GM21447 (cell line): Measurements from ENCODE around the gene DNAH14.

Experiments used
- ATAC-seq: cut with Tn5 transposase; IDR thresholded peaks from one replicate; pipeline ENCODE4 v1.9.1; 2021; ENCODE audit not compliant: unreplicated experiment

The DNAH14 gene

GRCh38 chr1:225424562-225425200 lies 495.2 kb downstream of the DNAH14 start:
- no peak for ATAC-seq

DNA sequence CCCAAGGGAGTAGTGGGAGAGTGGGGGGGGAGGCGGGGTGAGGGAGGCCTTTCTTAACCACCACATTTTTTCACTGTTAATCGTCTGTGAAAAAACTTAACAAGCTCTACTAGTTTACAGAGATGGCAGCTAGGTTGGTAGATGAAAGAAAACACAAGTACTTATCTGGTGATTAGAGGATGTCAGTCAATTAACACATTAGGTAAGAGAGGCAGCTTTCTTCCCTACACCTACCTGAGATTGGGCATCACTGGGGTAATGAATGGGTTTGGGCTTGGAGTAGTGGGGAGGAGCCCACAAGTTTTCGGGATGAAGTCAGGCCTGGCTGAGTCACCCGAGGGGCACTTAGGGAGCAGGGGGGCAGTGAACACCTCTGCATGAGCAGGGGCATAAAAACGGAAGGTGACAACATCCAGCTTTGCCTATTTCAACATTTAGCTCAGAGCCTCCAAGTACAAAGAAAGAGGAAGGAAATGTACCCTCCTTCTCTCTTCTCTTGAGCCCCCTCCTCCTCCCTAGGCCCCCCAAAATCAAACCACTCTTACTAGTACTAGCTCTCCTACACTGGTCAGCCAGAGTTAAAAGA lies 495.8 kb downstream of the DNAH14 start:
- ATAC-seq: no peak

DNA sequence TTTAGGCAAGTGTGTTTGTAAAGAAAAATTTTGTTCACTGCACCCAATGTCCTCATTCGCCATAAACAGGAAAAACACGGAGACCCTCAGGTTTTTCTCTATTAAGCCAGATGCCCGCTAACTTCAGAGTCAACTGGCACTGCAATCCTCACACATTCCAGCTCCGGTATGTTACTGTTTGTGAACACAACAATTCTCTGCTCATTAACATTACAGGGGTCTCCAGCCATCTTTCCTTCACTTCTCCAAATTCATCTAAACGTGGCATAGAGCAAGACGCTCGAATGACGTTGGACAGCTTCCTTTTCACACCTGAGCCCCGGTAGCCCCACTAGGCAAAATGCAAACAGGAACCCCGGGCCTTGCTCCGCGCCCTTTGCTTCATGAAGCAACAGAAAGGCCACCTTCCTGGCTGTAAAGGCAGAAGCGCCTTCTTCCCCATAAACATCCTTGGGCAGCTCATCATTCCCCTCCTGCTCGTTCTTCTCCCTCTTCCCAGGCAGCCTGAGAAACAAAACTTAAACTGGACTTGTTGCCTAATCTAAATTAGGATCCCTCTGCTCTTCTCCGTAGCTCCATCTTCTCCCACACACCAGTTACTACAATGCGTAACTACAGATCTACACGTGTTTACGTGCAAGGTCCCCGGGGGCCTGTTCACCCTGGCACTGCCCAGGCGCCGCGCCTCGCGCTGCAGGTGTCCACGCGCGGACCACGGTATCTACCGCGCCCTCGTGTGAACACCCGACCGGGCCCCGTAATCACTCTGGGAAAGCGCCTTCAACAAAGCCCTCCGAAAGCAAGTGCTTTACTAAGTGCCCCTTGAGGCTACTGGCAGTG lies 497.1 kb downstream of the DNAH14 start:
- no peak for ATAC-seq

GRCh38 chr1:225427235-225428067 lies 498.0 kb downstream of the DNAH14 start, which contains the start of gene LBR:
TSS of gene LBR (minus strand) at chr1:225428038. CDS start at chr1:225424075, 3,963 bp downstream.
- ATAC-seq: peak; percentile 24

DNA sequence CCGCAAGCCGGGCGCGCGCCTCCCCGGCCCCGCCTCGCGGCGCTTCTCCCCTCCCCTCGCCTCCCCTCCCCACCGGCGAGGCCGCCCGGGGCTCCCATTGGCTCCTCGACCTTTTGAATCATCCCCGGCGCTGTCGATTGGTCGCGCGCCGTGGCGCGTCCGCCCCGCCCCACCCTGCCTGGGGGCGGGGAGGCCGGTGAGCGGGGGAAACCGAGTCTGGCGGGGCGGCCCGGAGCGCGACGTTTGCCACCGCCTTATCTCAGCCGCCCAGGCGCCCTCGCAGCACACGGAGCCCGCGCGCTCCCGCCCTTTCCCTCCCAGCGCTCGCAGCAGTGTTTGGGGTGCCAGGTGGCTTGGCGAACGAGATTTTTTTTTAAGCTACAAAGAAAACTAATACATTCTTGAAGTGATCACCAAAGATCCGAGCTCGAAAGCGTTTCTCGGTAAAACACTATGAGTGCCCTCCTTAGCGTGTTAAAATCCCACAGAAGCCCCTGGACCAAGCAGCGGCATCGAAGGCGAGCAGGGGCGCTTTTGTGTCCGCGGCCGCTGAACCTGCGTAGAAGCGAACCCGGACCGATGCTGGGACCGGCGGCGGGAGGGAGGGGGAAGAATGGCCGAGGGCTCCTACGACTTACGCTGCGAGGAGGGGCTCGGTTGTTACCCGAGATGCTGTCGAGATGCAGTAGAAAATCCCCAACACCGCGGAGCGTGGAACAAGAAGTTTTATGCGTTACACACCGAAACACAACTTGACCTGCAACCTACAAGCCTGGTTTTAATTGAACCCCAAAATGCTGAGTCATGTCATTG lies 498.8 kb downstream of the DNAH14 start:
- ATAC-seq: peak; percentile 88

DNA sequence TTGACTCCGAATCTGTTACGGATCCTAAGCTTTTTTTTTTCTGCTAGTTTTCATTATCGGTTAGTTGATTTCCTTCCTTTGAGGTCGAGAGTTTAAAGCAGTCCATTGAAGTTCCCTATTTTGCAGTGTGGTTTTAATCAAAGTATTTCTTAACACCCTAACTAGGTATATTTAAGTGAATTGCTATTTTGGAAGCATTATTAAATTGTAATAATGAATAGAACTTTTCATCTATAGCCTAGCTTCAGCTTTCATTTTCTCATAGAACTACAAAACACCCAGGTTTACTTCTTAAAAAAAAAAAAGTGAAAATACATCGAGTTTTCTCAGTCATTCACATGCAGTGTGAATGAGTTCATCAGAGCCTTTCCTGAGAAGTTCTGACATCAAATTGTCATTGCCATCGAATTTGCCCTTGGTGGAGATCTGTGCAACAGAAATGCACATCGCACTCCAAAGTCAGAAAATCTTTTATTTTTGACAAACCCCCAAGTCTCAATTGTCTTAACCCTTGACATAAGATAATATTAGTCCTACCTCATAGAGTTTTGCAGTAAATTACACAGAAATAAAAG lies 499.5 kb downstream of the DNAH14 start:
- ATAC-seq: no peak

GRCh38 chr1:225430301-225430700 lies 500.8 kb downstream of the DNAH14 start:
- no peak for ATAC-seq

DNA sequence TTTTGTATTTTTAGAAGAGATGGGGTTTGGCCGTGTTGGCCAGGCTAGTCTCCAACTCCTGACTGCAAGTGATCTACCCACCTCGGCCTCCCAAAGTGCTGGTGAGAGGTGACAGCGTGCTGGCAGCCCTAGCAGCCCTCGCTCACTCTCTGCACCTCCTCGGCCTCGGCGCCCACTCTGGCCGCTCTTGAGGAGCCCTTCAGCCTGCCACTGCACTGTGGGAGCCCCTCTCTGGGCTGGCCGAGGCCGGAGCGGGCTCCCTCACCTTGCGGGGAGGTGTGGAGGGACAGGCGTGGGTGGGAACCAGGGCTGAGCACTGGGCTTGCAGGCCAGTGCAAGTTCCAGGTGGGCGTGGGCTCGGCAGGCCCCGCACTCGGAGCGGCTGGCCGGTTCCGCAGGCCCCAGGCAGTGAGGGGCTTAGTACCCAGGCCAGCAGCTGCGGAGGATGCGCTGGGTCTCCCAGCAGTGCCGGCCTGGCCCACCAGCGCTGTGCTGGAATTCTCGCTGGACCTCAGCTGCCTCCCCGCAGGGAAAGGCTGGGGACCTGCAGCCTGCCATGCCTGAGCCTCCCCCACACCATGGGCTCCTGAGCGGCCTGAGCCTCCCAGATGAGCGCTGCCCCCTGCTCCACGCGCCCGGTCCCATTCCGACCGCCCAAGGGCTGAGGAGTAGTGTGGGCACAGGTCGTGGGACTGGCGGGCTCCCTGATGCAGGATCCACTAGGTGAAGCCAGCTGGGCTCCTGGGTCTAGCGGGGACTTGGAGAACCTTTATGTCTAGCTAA lies 501.8 kb downstream of the DNAH14 start:
- no peak for ATAC-seq

DNA sequence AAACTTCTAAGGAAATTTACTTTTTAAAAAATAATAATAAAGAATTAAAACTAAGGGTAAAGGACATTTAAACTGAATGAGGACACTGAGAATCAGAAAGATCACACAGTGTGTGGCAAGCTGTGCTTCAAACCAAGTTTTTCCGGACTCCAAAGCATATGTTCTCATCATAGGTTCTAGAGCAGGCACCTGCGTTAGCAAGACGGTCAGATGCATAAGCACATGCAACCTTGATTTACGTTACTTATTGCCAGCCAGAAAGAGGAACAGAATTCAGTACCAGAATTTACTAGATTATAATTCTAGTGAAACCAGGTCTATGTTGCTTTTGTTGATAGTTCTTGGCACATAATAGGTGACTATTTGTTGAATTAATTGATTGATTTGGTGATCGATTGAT lies 504.6 kb downstream of the DNAH14 start:
- ATAC-seq: no peak

GRCh38 chr1:225435076-225435475 lies 505.6 kb downstream of the DNAH14 start:
- no peak for ATAC-seq

GRCh38 chr1:225435487-225435886 lies 506.0 kb downstream of the DNAH14 start:
- ATAC-seq: peak; percentile 26

DNA sequence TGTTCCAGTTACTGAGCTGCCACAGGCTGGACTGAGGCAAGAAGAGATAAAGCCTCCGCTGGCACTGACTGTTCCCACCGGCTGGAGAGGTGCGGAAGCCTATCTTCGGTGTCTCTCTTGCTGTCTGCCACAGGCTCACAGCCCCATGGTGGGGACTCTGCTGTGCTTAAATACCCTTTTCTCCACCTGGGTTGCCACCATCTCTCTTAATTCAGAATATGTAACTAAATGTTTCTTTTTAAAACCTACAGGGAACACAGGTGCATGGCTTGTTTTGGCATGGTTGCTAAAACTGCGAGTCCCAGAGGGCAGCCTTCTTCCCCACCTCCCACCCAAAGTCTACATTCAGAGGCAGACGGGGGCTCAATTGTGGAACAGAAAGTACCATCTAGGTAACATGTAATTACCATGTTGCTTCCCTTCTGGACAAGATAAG lies 506.5 kb downstream of the DNAH14 start:
- peak; percentile 69 for ATAC-seq

DNA sequence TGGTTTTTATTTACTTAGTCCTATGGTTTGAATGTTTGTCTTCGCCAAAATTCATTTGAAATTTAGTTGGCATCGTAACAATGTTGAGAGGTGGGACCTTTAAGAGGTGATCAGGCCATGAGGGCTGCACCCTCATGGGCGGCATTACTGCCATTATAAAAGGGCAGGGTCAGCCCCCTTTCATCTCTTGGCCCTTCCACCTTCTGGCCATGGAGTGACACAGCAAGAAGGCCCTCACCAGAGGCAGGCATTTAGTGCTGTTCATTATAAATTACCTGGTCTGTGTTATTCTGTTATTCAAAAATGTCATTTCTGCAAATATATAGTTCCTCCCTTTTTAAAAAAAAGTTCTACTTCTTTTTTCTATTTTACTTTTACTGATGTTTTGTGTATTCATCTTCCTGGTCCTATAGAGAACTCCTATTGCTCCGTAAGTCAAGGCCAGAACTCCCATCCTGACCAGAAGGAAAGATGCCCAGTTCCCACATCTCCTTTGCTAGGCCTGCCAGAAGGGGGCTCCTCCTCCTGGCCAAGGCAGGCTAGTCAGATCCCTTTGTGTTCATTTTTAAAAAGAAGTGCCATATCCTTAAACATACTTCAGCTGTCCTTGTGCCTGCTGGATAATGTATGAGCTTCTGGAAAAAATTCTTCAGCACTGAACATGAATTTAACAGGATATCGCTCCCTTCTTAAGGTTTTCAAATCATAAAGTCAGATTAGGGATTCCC lies 508.4 kb downstream of the DNAH14 start:
- ATAC-seq: no peak

DNA sequence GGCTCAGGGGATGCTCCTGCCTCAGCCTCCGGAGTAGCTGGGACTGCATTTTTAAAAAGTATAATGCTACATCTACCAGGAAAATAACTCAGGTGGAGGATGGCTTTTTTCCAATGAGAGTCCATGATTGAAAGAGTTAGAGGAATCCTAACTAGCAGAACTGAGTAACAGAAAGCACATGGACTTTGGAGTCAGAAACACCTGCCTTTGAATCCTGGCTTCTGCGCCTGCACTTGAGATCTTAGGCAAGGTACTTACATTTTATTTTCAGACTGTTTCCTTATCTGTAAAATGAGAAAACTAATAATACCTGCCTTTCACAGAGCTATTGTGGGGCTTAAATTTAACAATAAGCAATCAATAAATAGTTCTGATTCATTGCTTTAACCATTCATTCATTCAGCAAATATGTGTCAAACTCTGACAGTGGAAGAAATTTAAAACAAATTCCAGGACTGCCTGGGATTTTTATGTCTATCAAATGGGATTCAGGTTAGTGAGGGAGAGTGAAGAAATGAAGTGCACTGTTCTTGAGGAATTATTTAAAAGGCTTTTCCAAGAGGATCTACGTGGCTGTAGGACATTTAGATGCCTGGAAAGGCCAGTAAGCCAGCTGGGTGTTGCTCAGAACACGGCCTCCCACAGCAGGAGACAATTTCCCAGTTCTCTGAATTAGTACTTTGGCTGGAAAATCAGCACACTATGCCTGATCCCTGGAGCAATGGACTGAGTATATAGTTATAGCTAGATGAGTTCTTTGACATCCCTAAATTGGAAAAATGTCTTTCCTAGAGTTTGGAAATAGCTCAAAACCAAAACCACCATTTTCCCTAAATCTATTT lies 511.1 kb downstream of the DNAH14 start:
- ATAC-seq: no peak

DNA sequence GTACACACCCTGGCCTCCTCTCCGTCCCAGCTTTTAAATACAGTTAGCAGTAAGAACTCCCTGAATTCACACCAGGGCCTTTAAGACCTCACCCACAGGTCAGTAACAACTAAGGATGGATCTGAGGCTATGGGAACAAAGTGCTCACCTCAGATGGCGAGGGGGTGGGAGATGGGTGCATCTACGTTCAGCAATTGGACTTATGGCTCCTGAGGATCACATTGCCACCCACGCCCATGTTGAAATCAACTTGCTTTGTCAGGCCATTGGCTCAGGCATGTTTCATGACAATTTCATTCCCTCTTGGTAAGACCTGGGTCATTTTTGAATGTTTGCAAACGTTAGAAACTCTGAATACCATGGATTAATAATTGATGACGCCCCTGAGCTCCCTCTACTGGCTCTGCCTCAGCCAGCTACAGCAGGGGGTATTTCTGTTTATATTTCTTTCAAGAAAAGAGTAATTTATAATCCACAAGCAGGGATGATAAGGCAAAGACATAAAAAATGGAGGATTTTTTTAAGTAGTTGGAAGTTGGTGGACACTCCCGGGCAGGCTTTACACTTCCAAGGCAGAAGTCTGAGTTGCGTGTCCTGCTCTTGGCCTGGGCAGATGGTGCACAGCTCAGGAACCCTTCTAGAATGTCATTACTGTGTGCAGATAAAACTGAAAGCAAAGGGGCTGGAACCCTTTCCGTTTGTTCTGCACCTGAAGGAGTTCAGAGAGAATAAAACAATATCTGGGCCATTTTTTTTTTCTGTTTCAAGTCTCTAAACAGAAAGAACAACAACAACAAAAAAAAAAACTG lies 512.0 kb downstream of the DNAH14 start:
- peak; percentile 42 for ATAC-seq

GRCh38 chr1:225442123-225442505 lies 512.6 kb downstream of the DNAH14 start:
- ATAC-seq: no peak
